ENCODE measurements around the gene TAPBPL.

DNA sequence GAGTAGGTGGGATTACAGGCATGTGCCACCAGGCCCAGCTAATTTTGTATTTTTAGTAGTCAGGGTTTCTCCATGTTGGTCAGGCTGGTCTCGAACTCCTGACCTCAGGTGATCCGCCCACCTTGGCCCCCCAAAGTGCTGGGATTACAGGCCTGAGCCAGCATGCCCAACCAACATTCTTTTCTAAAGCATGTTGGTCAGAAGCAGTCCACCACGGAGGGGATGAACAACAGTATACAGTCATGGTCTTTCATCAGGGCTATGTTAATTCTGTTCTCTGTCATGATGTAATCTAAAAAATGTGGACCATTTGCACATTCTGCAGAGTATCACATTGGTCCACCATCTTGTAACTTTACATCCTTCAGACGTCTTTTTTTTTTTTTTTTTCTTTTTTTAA is 37.6 kb downstream of the TAPBPL start:
- TF ChIP-seq, protein P1, sequence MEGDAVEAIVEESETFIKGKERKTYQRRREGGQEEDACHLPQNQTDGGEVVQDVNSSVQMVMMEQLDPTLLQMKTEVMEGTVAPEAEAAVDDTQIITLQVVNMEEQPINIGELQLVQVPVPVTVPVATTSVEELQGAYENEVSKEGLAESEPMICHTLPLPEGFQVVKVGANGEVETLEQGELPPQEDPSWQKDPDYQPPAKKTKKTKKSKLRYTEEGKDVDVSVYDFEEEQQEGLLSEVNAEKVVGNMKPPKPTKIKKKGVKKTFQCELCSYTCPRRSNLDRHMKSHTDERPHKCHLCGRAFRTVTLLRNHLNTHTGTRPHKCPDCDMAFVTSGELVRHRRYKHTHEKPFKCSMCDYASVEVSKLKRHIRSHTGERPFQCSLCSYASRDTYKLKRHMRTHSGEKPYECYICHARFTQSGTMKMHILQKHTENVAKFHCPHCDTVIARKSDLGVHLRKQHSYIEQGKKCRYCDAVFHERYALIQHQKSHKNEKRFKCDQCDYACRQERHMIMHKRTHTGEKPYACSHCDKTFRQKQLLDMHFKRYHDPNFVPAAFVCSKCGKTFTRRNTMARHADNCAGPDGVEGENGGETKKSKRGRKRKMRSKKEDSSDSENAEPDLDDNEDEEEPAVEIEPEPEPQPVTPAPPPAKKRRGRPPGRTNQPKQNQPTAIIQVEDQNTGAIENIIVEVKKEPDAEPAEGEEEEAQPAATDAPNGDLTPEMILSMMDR (conservative IDR thresholded peaks at IDR 0.05; ENCODE audit: low read length), result no peak
- TF ChIP-seq EZH2phosphoT487 (IDR thresholded peaks at IDR 0.05; ENCODE audit: borderline replicate concordance), result no peak
